HG03175 (cell line): Measurements from ENCODE around the gene RGMA.
"Not testable (repeated sequence)": the region's sequence is repeated elsewhere in the genome, so short reads cannot be mapped to it uniquely, and the experiment has no call there.

Source experiments
- ATAC-seq: cut with Tn5 transposase; IDR thresholded peaks from one replicate; pipeline ENCODE4 v1.9.1; 2021; ENCODE audit warnings: mild to moderate bottlenecking, moderate library complexity; ENCODE audit not compliant: unreplicated experiment

Gene RGMA

DNA sequence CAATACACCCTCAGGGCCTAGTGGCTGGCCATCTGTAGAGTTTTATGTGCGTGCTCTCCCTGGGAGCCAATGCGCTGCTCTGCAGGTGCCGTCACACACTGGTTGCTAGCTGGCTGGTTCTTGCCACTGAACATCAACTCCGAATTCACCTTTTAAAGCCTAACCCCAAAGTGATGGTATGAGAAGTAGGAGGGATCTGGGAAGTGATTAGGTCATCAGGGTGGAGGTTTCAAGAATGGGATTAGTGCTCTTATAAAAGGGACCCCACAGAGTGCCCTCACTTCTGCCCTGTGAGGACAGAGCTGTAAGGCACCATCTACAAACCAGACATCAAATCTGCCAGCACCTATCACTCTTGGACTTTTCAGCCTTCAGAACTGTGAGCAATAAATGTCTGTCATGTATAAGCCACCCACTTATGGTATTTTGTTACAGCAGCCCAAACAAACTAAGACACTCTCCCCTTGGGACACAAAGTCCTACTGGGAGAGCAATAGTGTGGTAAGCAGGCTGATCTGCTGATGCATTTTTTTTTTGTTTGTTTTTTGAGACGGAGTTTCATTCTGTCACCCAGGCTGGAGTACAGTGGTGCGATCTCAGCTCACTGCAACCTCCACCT lies 20.3 kb downstream of the RGMA start:
- no peak for ATAC-seq

DNA sequence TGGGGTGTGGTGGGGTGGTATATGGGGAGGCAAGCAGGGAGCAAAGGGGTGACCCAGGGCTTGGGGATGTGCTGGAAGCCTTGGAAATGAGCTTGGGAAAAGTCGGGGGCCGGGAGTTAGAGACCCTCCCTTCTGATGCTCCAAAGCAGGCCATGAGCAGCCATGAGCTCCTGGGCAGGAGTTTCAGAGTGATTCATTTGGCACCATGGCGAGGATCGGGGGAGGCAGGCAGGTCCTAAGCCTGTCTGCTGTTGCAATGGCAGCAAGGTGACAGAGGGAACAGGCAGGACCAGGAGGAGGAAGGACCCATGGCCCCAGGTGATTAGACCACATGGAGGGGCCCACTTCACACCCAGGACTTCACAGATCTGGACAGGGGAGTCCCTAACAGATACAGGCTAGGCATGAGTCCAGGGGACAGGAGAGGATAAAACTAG lies 21.3 kb downstream of the RGMA start:
- no peak for ATAC-seq

DNA sequence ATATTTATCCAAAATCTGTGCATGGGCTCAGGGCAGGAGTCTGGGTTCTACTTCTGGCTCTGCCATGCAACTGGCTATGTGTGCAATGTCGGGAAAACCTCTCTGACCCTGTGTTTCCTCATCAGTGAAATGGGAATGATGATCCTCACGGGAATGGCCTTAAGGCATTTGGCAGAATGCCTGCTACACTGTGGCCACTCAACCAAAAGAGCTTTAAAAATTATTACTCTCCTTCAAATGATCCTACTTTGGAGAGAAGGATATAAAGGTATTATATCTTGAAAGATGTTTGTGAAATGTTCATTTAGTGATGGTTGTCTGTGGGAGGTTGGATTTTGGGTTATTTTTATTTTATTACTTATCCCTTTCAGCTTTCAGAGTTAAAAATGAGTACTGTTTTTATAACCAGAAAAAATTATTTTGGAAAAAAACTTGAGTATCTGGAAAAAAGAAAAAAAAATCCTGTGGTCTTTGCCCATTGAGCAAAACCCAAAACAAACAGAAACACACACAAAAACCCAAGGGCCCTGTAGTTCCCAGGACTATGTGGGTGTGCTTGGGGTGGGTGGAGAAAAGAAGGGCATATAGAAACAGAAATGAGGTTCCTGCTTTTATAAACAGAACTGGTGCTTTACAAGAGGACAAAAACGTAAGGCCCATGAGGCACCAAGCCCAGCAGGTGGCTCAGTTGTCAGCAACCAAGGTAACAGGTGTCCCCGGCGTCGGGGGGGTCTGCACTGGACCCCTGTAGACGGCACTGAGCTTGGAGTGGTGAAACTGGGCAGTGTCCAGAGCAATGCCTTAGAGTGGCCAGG lies 22.0 kb downstream of the RGMA start:
- ATAC-seq, result no peak

DNA sequence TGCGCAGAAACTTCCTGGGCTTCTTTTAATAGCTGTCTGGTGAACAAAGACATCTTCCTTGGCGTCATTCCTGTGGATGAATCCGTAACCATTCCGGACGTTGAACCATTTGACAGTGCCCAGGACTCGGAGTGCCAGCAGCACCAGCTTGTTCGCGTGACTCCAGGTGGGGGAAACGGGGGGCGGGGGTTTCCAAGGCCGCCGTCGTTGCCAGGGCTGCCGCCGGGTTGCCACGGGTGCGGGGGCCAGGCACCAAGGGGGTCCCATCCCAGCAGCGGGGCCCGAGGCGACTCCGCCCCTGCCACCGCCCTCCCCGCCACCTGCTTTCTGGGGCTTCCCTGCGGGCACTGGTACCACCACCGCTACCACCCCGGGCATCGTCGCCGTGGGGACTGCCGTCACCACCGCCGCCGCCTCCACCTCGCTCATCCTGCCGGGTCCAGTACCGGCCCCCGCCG lies 22.8 kb downstream of the RGMA start:
- ATAC-seq, result no peak

DNA sequence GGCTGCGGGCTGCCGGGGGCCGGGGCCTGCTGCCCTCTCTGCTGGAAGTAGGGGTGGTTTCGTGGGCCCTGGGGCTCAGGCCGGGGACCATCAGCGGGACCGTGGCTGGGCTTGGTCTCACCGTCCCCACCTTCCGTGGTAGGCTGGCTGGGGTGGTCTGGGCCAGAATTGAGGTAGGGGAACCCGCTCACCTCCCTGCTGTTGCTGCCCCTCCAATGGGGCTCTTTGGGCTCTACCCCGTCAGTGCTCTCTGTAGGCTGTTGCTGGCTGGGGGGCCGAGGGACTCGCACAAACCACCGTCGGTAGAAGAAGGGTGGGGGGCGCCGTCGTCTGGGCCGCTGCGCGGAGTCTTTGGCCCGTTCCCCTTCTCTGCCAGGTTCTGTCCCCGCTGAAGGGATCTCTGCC lies 23.4 kb downstream of the RGMA start:
- no peak for ATAC-seq

DNA sequence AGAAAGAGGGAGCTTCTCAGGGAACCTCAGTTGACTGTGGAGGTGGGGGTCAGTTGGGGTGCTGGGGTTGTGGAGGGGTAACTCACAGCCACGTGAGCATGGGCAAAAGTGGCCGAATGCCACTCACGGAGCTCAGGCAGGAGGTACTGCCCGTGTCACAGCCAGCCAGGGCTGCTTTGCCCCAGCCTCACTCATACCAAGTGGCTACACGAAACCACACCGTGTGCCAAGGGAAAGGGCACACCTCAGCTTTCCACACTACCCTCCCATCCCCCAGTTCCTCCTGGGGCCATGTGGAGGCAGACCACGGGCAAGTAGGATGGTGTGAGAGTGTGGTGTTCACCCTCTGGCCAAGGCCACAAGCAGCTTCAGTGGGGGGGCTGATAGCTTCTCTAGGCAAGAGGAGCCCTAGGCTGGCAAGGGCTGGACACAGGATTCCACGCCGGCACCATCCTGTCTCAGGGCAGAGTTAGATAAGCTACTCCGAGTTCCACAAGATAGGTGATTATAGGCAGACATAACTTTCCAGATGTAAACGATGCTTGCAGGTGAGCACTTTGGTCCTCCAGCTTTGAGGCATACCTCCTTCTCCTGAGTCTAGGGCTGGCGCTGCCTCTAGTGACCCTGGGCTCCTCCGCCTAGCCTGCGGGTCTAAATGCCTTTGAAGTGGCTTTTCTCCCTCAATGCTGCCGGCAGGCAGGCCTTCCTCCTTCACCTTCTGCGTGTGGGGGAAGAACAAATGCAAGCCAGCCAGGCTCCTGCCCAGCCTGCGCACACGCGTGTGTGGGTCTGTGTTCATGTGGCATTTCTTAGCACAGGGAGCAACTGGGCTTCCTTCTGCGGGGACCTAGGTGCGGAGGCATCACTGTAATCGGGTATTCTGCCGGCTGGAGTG lies 25.0 kb downstream of the RGMA start:
- ATAC-seq, result no peak

DNA sequence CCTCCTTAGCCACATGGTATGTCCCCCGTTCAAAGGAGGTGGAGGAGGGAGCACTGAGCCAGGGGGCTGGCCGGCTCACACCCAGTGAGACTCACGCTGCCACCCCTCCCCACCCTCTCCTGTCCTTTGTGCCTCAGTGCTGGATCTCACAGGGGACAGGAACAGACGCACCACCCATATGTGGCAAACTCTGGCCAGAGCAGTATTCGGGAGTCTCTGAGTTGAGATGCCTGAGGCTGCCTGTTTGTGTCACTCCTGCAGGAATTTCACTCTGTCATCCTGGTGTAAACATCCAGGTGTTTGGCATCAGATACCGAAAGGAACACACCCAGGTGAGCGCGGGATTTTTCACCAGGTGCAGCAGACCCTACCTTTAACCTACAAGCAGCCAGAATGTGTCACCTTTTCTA lies 25.7 kb downstream of the RGMA start:
- ATAC-seq, result no peak

DNA sequence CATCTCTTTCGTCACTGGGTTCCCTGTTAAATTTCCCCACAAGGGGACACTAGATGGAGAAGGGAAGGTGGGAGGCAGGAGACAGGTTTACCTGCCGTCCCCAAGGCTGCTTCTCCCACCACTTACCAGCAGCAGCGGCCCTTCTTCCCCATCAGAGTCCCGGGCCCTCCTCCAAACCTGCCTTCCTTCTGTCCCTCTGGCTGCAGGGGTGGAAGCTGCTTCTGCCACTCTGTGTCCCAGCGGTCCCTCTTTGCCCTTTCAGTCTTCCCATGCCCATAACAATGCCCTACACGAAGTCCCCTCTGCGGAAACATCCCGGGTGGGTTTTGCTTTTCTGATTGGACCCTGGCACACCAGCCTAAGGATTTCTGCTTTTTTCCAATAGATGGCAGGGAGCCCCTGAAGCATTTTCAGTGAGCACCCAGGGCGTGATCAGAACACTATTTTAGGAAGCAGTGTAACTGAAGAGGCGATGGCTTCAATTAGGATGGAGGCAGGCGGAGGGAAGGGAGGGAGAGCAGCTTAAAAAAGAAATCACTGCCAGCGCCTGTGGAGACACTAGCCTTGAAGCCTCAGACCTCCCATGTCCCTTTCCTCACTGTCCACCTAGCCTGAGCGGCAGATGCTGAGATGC lies 26.3 kb downstream of the RGMA start:
- not testable (repeated sequence) for ATAC-seq

DNA sequence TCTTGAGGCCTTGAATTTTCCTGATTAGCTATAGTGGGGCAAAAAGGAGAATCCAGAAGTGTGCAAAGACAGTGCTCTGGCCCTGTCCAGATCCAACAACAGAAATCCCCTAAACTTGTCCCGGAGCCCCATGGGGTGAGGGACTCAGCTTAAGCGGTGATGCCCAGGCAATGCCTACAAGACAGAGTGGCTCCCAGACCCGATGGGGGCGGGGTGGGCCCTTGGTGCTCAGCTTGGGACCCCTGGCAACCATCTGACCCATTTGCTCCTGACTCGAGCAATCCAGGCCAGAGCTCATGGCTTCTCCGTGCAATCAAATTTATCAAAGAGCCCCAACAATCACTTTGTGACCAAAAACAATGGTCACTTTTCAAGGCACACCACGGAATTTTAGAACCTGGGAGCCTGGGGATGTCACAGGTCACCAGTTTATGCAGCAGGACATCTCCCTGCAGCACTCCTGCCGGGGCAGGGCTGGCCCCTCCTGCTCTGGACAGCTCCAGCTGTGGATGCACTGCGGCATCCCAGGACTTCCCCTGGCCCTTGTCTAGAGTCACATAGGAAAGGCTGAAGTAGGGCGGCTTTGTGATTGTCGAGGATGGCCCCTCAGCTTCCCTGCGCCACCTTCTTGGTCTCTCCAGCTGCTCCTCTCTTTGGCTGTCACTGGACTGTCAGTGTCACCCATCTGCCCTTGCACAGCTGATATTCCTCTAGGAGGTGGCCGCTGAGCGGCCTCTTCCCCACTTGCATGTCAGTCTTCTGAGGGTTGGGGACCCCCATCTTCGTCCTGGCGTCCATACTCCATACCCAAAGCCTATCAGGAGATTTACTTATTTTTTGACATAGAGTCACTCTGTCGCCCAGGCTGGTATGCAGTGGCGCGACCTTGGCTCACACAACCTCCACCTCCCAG lies 28.4 kb downstream of the RGMA start:
- ATAC-seq, result no peak

DNA sequence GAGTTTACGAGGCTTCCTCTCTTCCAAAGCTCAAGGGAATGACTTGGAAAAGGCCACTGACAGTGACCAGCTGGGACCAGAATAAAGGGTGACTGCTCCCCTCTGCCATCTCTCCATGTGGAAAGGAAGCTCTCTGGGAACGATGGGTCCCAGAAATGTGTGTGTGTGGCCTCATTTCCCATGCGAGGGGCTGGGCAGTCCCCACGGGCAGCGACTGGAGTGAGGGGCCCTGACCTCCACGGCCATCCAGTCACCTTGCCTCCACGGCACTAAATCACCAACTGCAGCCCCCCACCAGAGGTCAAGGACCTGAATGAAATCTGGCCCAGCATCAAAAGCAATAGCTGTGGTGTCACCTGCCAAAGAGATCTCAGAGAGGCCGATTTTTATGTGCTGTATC lies 29.6 kb downstream of the RGMA start:
- ATAC-seq, result no peak

DNA sequence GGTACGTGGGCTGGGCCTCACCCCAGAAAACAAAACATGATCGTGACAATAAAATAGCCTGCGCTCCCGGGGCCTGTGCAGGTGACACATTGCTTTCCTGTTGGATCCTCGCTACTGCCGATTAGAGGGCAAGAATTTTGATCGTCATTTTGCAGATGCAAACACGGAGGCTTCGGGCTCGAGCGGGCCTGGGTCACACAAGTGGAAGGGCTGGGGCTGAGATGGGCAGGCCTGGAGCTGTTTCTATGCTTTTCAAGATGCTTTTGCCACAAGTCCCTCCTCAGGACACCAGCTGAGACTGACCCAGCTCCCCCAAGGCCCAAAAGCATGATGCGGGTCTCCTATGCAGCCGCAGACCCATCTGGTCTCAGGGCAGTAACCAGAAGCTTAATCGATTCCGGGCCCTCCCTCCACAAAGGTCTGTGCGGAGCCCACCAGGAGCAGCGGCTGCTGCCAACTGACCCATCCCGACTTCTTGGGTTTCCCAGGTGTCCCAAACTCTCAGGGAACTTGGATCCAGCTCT lies 30.0 kb downstream of the RGMA start:
- ATAC-seq, result no peak

DNA sequence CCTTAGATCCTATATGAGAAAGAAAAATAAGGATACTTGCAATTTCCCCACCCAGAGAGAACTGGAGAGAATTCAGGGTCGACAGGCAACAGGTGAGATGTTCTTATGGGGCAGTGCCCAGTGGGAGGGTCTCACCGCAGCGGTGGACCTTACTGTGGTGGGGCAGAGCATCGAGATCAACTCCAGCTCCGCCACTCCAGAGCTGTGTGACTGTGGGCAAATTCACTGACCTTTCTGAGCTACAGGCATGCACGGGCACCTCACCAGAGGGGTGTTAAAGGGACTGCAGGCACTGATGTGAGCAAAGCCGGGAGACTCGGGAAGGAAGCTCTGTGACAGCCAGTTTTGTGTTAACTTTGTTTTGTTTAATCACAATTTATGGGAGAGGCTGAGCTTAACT lies 30.9 kb downstream of the RGMA start:
- no peak for ATAC-seq

DNA sequence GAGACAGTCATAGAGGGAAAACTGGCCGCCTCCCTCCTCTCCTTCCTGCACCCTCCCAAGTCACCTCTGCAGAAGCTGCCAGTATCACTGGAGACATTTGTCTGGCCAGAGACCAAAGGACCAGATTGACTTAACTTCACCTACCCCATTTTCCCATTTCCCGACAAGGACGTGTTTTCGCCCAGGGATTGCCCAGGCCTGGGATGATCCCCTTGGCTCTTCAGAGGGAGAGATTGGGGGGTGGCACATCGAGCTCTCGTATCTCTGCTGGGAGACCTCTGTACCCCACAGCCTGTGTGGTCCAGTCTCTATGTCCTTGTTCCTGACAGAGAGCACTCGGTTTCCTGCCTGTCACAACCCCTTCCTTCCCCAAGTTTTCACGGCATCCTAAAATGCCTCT lies 31.4 kb downstream of the RGMA start:
- ATAC-seq, result no peak

DNA sequence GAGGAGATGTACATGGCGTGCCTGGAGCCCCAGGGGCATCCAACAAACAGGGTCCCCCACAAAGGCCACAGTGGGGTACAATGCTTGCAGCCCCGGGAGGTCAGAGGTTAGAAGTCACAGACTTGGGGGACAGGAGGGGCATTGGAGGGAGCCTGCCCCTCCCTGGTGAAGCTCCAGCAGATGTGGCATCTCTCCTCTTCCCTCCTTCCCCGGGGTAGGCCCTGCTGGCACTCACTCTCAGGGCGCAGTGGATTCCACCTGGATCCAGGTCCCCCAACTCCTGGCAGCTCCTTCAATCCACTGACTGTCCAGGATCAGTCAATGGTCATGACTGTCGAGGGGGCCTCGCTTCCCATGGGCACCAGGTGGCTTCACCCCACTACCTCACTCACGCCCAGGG lies 32.2 kb downstream of the RGMA start:
- no peak for ATAC-seq

DNA sequence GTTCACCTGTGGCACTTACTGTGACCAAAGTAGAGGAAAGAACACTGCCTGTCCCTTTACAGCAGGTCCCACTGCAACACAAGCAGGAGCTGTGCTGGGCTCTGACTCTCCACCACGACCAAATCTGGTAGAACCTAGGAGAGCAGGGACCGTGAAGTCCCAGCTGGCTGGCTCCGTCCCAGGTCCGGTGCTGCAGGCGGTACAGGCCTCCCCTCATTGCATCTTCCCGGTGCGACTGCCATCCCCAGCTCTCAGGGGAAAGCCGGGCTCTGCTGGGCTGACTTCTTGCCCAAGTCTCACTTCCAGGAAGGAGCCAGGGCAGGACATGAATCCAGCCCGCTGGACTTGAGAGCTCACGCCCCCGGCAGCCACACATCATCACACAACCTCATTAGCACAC lies 33.8 kb downstream of the RGMA start:
- no peak for ATAC-seq

DNA sequence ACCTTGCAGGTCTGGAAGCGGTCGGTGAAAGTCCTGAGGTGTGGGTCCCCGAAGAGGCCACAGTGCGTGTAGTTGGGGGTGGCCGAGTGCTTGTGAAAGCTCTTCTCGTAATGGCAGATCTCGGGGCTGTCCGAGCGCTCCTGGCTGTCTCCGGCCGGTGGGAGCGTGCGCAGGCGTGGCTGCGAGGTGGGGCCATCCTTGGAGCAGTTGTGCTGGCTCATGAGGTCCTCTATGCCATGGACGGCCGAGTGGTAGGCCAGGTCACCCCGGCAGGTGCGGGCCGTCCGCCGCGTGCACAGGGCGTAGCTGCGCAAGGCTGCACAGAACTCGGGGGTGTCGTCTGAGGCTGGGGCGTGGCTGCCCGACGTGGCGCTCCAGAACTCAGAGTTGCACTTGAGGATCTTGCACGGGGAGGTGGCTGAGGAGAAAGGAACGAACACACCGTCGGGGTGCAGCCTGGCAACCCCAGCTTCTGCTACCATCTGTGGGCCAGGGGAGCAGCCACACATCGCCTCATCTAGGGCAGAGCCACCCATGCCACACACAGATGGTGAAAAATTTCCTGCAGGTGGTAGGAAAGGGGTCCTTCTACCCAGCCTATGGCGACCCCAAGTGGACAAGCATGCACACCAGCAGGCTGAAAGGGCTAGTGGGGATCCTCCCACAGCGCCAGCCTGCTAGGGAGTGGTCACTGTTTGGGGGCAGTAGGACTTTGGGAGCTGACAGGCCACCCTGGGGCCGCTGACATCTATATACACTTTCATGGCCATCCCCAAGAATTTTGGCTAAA lies 36.7 kb downstream of the RGMA start:
- ATAC-seq, result no peak

DNA sequence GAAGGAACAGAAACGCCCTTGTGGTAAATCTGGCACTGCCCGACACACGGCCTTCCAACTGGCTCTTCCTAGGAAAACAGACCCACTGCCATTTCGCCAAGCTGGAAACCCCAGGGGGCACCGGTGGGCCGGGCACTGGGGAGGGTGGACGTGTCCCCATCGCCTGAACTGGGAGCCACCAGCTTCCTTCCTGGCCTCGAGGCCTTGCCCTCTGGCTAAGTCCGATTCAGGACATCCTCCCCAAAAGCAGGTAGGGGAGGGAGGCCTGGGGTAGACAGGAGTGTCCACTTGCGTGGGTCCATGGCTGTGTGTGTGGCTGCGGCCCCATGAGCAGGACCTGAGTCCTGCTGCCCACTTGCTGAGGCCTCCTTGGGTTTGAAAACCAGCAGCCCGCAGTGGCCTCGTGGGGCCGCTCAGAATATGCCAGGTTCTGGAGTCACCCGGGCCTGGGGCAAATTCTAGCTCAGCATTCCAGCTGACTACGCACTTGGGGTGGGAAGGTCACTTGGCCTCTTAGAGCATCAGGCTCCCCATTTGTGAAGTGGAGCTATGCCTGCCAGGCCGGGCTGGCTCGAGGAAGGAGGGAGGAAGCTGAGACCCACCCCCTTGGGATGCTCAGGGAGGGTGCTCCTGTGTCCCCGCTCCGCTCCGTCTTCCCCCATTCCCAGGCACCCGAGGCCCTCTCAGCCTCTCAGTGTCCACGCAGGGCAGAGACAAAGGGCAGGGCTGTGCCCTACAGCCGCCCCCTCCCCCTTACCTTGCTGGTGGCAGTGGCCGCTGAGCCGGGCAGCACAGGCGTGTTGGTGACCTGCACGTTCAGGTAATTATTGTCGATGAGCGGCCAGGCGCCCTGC lies 37.5 kb downstream of the RGMA start:
- ATAC-seq, result no peak

DNA sequence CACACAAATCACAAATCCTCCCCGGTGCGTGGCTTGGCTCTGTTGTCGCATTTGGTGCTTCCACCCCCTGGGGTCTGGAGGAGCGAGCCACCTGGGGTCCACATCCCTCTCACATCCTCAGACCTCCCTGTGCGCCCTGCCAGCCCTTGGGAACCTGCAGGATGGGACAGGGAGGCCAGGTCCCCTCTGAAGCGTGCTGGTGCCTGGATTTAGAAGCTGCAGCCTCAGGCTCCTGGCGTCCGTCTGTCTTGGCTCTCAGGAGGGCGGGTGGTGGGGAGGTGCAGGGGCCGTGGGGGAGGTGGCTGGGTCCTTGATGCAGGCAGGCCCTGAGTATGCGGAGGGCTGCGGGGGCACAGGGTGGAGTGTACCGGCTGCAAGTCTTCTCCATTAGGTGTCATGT lies 38.4 kb downstream of the RGMA start:
- no peak for ATAC-seq
